ENCODE measurements around the gene MYCBP. TPM values are rescaled to one million over a fixed set of nuclear protein-coding genes. Genes with fewer than 3 reads are reported as not detected.

MYCBP gene
- total RNA-seq, 1 experiment from 2014 or later = 20.3 TPM

GRCh38 chr1:38834221-38834782, 38.8 kb downstream of the MYCBP start:
- DNase-seq = no peak
- Histone ChIP-seq H3K79me2 (ENCODE audit: low read length) (no peaks in the 10 kb centered on the region), H3K9me3 (ENCODE audit: low read length) (no peaks in the 10 kb centered on the region), H3K9me2 (replicated peaks; ENCODE audit: low read length) (no peaks in the 10 kb centered on the region), H3K27ac (ENCODE audit: low read length) (no peak overlapping the region), H3K4me3 (ENCODE audit: low read length) (no peak overlapping the region), H3F3A (ENCODE audit: low read length, unreplicated experiment) (no peaks in the 10 kb centered on the region), H3K27me3 (ENCODE audit: low read length) (peaks cover 30% of the 10 kb centered on the region), H2AFZ (ENCODE audit: low read length) (no peak overlapping the region), H3K4me1 (ENCODE audit: insufficient read depth, low read length) (no peaks in the 10 kb centered on the region), H3K36me3 (ENCODE audit: low read depth, low read length) (peaks cover 8% of the 10 kb centered on the region; the same call in 1 of the 2 replicates), H4K20me1 (ENCODE audit: low read length) (no peaks in the 10 kb centered on the region), H3K4me2 (ENCODE audit: low read length) (no peak overlapping the region), H3K9ac (ENCODE audit: low read length) (no peak overlapping the region)
- TF ChIP-seq EZH2 (IDR thresholded peaks at IDR 0.05; ENCODE audit: low read length, unreplicated experiment) = no peak
- TF ChIP-seq, protein P1, sequence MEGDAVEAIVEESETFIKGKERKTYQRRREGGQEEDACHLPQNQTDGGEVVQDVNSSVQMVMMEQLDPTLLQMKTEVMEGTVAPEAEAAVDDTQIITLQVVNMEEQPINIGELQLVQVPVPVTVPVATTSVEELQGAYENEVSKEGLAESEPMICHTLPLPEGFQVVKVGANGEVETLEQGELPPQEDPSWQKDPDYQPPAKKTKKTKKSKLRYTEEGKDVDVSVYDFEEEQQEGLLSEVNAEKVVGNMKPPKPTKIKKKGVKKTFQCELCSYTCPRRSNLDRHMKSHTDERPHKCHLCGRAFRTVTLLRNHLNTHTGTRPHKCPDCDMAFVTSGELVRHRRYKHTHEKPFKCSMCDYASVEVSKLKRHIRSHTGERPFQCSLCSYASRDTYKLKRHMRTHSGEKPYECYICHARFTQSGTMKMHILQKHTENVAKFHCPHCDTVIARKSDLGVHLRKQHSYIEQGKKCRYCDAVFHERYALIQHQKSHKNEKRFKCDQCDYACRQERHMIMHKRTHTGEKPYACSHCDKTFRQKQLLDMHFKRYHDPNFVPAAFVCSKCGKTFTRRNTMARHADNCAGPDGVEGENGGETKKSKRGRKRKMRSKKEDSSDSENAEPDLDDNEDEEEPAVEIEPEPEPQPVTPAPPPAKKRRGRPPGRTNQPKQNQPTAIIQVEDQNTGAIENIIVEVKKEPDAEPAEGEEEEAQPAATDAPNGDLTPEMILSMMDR (conservative IDR thresholded peaks at IDR 0.05; ENCODE audit: low read depth, low read length) = no peak
- no peak for TF ChIP-seq EZH2phosphoT487 (IDR thresholded peaks at IDR 0.05; ENCODE audit: borderline replicate concordance, low read length)
- ChIA-PET POLR2A (ENCODE audit: unreplicated experiment) (no interaction called here), CTCF (no interaction called here)
- intact Hi-C loops (cut with micrococcal nuclease) = no loop called here
- no peak for ATAC-seq
- BruUV-seq (replicated peaks) = no TSS peak

DNA sequence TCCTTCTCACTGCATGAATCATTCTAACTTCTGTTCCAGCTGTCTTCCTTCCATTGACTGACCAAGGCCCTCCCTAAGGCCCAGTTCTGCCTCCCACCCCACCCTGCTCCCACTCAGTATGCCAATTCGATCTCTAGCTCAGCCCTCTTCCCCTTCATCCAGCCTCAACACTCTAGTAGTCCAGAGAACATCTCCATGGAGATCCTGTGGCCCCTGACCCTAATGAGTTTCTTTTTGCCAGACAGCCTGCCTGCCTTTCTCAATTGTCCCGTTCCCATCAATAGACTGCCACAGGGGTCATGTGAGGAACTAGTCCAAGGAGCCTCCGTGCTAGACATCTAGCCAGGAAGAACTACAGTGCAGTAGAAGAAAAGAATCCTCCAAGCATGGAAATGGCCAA, 40.0 kb downstream of the MYCBP start:
- H3K27me3 ChIP-seq (ENCODE audit: low read length) = peaks cover 34% of the 10 kb centered on the region
- no peaks in the 10 kb centered on the region for H4K20me1 ChIP-seq (ENCODE audit: low read length)
- H3K4me3 ChIP-seq (ENCODE audit: low read length) = no peak overlapping the region
- no peak overlapping the region for H3K4me2 ChIP-seq (ENCODE audit: low read length)
- no peaks in the 10 kb centered on the region for H3K9me3 ChIP-seq (ENCODE audit: low read length)
- ChIA-PET POLR2A (ENCODE audit: unreplicated experiment) (no interaction called here), CTCF (interaction anchor here (0.6 kb wide), 1 partner anchor 1148 kb away, joined by 3 read pairs; no protein-coding TSS in a partner anchor)
- H3F3A ChIP-seq (ENCODE audit: low read length, unreplicated experiment) = no peaks in the 10 kb centered on the region
- no peaks in the 10 kb centered on the region for H3K9me2 ChIP-seq (replicated peaks; ENCODE audit: low read length)
- no peaks in the 10 kb centered on the region for H3K4me1 ChIP-seq (ENCODE audit: insufficient read depth, low read length)
- no peaks in the 10 kb centered on the region for H3K79me2 ChIP-seq (ENCODE audit: low read length)
- intact Hi-C loops (cut with micrococcal nuclease) = no loop called here
- no TSS peak for BruUV-seq (replicated peaks)
- ATAC-seq = no peak
- H3K36me3 ChIP-seq (ENCODE audit: low read depth, low read length) = peaks cover under 1% of the 10 kb centered on the region; the same call in 1 of the 2 replicates
- H3K27ac ChIP-seq (ENCODE audit: low read length) = no peak overlapping the region
- H3K9ac ChIP-seq (ENCODE audit: low read length) = no peak overlapping the region
- TF ChIP-seq, protein P1 (conservative IDR thresholded peaks at IDR 0.05; ENCODE audit: low read depth, low read length) = no peak
- TF ChIP-seq EZH2phosphoT487 (IDR thresholded peaks at IDR 0.05; ENCODE audit: borderline replicate concordance, low read length) (no peak), EZH2 (IDR thresholded peaks at IDR 0.05; ENCODE audit: low read length, unreplicated experiment) (no peak)
- DNase-seq = no peak
- H2AFZ ChIP-seq (ENCODE audit: low read length) = no peak overlapping the region

GRCh38 chr1:38832370-38832734, 40.8 kb downstream of the MYCBP start:
- TF ChIP-seq, protein P1 (conservative IDR thresholded peaks at IDR 0.05; ENCODE audit: low read depth, low read length) = no peak
- TF ChIP-seq EZH2phosphoT487 (IDR thresholded peaks at IDR 0.05; ENCODE audit: borderline replicate concordance, low read length) (no peak), EZH2 (IDR thresholded peaks at IDR 0.05; ENCODE audit: low read length, unreplicated experiment) (no peak)
- no peak overlapping the region for H3K4me3 ChIP-seq (ENCODE audit: low read length)
- CTCF ChIA-PET = interaction anchor here (0.5 to 0.6 kb wide), 2 partner anchors 792 to 1759 kb away, joined by 3 to 7 read pairs; no protein-coding TSS in a partner anchor
- BruUV-seq (replicated peaks) = no TSS peak
- H3K9ac ChIP-seq (ENCODE audit: low read length) = no peak overlapping the region
- no peaks in the 10 kb centered on the region for H3K36me3 ChIP-seq (ENCODE audit: low read depth, low read length)
- no peaks in the 10 kb centered on the region for H3K9me3 ChIP-seq (ENCODE audit: low read length)
- no peaks in the 10 kb centered on the region for H3F3A ChIP-seq (ENCODE audit: low read length, unreplicated experiment)
- H3K79me2 ChIP-seq (ENCODE audit: low read length) = no peaks in the 10 kb centered on the region
- H4K20me1 ChIP-seq (ENCODE audit: low read length) = no peaks in the 10 kb centered on the region
- POLR2A ChIA-PET (ENCODE audit: unreplicated experiment) = interaction anchor here (0.7 kb wide), 1 partner anchor 761 kb away, joined by 3 read pairs; no protein-coding TSS in a partner anchor
- peaks cover 41% of the 10 kb centered on the region for H3K27me3 ChIP-seq (ENCODE audit: low read length)
- H3K9me2 ChIP-seq (replicated peaks; ENCODE audit: low read length) = no peaks in the 10 kb centered on the region
- DNase-seq = no peak
- no peak overlapping the region for H2AFZ ChIP-seq (ENCODE audit: low read length)
- H3K4me2 ChIP-seq (ENCODE audit: low read length) = no peak overlapping the region
- intact Hi-C loops (cut with micrococcal nuclease) = no loop called here
- no peak overlapping the region for H3K27ac ChIP-seq (ENCODE audit: low read length)
- ATAC-seq = no peak
- H3K4me1 ChIP-seq (ENCODE audit: insufficient read depth, low read length) = no peaks in the 10 kb centered on the region

Data from PC-3 (cell line).